SK-N-SH treated with all-trans-retinoic acid at 6 μM for 48 hours (cell line): ENCODE results near the gene ENC1.
"Not testable (repeated sequence)": the region's sequence is repeated elsewhere in the genome, so short reads cannot be mapped to it uniquely, and the experiment has no call there.

Experiments
- ATAC-seq: fragments of 200-7000 bp; cut with Tn5 transposase; 3 replicates; pipeline ENCODE4 v1.9.1; 2020; ENCODE audit warnings: mild to moderate bottlenecking, moderate library complexity
- BACH2 ChIP-seq: fragments of 250-450 bp; sonication (Bioruptor Pico); IDR thresholded peaks from 2 replicates; pipeline ENCODE4 v1.9.0; 2021; ENCODE audit warnings: mild to moderate bottlenecking, borderline replicate concordance
- ESRRG ChIP-seq: fragments of 250-450 bp; sonication (Bioruptor Pico); IDR thresholded peaks from 2 replicates; pipeline ENCODE4 v1.6.1; 2021; ENCODE audit warnings: mild to moderate bottlenecking
- GLIS3 ChIP-seq: fragments of 250-450 bp; sonication (Bioruptor Pico); IDR thresholded peaks from 2 replicates; pipeline ENCODE4 v1.5.0; 2020; ENCODE audit warnings: mild to moderate bottlenecking, moderate library complexity
- ISL1 ChIP-seq: fragments of 250-450 bp; sonication (Bioruptor Pico); IDR thresholded peaks from 2 replicates; pipeline ENCODE4 v2.1.2; 2022; ENCODE audit warnings: mild to moderate bottlenecking, moderate library complexity
- PPARA ChIP-seq: fragments of 250-450 bp; sonication (Bioruptor Pico); IDR thresholded peaks from 2 replicates; pipeline ENCODE4 v1.5.0; 2020; ENCODE audit warnings: mild to moderate bottlenecking, borderline replicate concordance
- SNAI2 ChIP-seq: fragments of 250-450 bp; sonication (Bioruptor Pico); IDR thresholded peaks from 2 replicates; pipeline ENCODE4 v1.5.0; 2020; ENCODE audit warnings: mild to moderate bottlenecking, moderate library complexity
- TCF4 ChIP-seq: fragments of 250-450 bp; sonication (Bioruptor Pico); IDR thresholded peaks from 2 replicates; pipeline ENCODE4 v1.8.0; 2021; ENCODE audit warnings: mild to moderate bottlenecking, moderate library complexity, borderline replicate concordance
- TOX ChIP-seq: fragments of 250-450 bp; sonication (Bioruptor Pico); IDR thresholded peaks from 2 replicates; pipeline ENCODE4 v1.8.0; 2021; ENCODE audit warnings: mild to moderate bottlenecking, moderate library complexity, borderline replicate concordance
- ZC3H10 ChIP-seq: fragments of 250-450 bp; sonication (Bioruptor Pico); IDR thresholded peaks from 2 replicates; pipeline ENCODE4 v1.5.1; 2021; ENCODE audit warnings: mild to moderate bottlenecking, moderate library complexity
- ZFP3 ChIP-seq: fragments of 250-450 bp; sonication (Bioruptor Pico); IDR thresholded peaks from 2 replicates; pipeline ENCODE4 v1.5.0; 2020; ENCODE audit warnings: mild to moderate bottlenecking, moderate library complexity
- ZFP30 ChIP-seq: fragments of 450-650 bp; formaldehyde crosslinking; IDR thresholded peaks from 2 replicates; pipeline ENCODE4 v1.5.0; 2022; ENCODE audit warnings: mild to moderate bottlenecking, moderate library complexity
- ZNF565 ChIP-seq: fragments of 450-650 bp; formaldehyde crosslinking; conservative IDR thresholded peaks from 2 replicates; pipeline ENCODE4 v1.5.0; 2020; ENCODE audit warnings: low read depth, mild to moderate bottlenecking, moderate library complexity
- TF ChIP-seq, protein P1 (sequence below): fragments of 250-450 bp; sonication (Bioruptor Pico); IDR thresholded peaks from 2 replicates; pipeline ENCODE4 v1.8.0; 2020; ENCODE audit warnings: mild to moderate bottlenecking, moderate library complexity, borderline replicate concordance
- TF ChIP-seq, protein P2 (sequence below): fragments of 250-450 bp; sonication (Bioruptor Pico); IDR thresholded peaks from 2 replicates; pipeline ENCODE4 v1.5.0; 2020; ENCODE audit warnings: mild to moderate bottlenecking, moderate library complexity
- TF ChIP-seq, protein P3 (sequence below): fragments of 250-450 bp; sonication (Bioruptor Pico); IDR thresholded peaks from 2 replicates; pipeline ENCODE4 v1.5.1; 2021; ENCODE audit warnings: mild to moderate bottlenecking, moderate library complexity

The ENC1 gene

DNA sequence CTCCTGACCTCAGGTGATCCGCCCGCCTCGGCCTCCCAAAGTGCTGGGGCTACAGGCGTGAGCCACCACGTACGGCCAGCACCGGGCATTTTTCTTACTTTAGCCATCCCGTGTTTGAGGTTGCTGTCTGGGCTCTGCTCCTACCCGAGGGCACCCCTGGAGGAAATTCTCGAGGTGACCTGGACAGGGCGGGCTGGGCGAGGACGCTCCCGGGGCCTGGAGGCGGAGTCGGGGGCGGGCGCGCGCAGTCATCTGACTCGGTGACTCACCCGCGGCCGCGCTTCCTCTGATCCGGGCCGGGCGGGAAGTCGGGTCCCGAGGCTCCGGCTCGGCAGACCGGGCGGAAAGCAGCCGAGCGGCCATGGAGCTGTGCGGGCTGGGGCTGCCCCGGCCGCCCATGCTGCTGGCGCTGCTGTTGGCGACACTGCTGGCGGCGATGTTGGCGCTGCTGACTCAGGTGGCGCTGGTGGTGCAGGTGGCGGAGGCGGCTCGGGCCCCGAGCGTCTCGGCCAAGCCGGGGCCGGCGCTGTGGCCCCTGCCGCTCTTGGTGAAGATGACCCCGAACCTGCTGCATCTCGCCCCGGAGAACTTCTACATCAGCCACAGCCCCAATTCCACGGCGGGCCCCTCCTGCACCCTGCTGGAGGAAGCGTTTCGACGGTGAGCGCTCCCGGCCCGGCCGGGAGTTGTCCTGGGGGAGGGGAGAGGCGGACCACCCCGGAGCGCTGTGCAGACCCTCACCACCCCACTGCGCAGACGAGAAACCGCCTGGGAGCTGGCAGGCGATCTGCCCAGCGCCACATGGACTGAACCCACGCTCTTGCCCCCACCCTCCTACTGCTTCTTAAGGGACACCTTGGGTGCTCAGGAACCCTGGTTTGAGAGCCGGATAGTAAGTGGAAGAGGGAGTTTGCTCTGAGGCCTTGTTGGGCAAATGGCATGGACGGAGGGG is 44.6 kb upstream of the ENC1 start, which contains the start of gene HEXB:
HEXB (plus strand) TSS at position 334 of the 952 bp plus-strand sequence; CDS start at position 362, 28 bp downstream.
- TF ChIP-seq ESRRG (no peak), TCF4 (CRISPR knock-in tag) (no peak), ZC3H10 (CRISPR knock-in tag) (no peak), SNAI2 (no peak), ISL1 (no peak), ZFP3 (CRISPR knock-in tag) (peak; percentile 89)
- TF ChIP-seq, protein P1, sequence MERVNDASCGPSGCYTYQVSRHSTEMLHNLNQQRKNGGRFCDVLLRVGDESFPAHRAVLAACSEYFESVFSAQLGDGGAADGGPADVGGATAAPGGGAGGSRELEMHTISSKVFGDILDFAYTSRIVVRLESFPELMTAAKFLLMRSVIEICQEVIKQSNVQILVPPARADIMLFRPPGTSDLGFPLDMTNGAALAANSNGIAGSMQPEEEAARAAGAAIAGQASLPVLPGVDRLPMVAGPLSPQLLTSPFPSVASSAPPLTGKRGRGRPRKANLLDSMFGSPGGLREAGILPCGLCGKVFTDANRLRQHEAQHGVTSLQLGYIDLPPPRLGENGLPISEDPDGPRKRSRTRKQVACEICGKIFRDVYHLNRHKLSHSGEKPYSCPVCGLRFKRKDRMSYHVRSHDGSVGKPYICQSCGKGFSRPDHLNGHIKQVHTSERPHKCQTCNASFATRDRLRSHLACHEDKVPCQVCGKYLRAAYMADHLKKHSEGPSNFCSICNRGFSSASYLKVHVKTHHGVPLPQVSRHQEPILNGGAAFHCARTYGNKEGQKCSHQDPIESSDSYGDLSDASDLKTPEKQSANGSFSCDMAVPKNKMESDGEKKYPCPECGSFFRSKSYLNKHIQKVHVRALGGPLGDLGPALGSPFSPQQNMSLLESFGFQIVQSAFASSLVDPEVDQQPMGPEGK (CRISPR knock-in tag): no peak
- TF ChIP-seq, protein P2, sequence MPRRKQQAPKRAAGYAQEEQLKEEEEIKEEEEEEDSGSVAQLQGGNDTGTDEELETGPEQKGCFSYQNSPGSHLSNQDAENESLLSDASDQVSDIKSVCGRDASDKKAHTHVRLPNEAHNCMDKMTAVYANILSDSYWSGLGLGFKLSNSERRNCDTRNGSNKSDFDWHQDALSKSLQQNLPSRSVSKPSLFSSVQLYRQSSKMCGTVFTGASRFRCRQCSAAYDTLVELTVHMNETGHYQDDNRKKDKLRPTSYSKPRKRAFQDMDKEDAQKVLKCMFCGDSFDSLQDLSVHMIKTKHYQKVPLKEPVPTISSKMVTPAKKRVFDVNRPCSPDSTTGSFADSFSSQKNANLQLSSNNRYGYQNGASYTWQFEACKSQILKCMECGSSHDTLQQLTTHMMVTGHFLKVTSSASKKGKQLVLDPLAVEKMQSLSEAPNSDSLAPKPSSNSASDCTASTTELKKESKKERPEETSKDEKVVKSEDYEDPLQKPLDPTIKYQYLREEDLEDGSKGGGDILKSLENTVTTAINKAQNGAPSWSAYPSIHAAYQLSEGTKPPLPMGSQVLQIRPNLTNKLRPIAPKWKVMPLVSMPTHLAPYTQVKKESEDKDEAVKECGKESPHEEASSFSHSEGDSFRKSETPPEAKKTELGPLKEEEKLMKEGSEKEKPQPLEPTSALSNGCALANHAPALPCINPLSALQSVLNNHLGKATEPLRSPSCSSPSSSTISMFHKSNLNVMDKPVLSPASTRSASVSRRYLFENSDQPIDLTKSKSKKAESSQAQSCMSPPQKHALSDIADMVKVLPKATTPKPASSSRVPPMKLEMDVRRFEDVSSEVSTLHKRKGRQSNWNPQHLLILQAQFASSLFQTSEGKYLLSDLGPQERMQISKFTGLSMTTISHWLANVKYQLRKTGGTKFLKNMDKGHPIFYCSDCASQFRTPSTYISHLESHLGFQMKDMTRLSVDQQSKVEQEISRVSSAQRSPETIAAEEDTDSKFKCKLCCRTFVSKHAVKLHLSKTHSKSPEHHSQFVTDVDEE (CRISPR knock-in tag): 0 out of 2 replicates have a peak, but pooled peaks have one; percentile 45
- ATAC-seq: peak; percentile 97

DNA sequence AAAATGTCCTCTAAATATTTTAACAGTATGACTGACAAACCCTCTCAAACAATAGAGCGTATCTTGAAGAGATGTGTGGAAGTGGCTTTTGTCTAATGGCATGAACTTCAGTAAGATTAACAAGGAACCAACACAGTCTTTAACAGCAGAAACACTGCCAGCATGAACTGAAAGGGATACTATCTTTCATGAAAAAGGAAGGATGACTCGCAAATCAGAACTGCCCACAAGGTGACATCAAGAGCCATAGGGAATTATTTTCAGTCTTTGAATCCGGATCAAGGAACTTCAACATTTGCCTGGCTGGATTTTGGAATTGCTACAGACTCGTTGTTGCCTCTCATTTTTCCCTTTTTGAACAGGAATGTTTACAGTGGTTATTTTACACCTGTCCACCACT is 39.4 kb upstream of the ENC1 start:
- ATAC-seq: peak; percentile 56

DNA sequence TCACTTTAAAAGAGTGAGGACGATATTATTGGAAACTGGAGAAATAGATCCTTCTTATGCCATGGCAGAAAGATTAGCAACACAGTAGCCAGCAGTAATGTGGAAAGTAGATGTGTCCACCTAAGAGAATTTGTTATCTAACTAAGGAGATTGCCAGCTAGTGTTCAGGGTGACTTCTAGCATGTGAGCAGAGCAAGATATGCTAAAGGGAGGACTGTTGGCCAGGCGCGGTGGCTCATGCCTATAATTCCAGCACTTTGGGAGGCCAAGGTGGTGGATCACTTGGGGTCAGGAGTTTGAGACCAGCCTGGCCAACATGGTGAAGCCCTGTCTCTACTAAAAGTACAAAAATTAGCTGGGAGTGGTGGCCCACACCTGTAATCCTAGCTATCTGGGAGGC is 38.8 kb upstream of the ENC1 start:
- ATAC-seq: not testable (repeated sequence)

More for the DNA sequence above, 39.4 kb upstream of the ENC1 start:
- TF ChIP-seq ZFP30 (CRISPR knock-in tag) (no peak), TCF4 (CRISPR knock-in tag) (no peak), PPARA (CRISPR knock-in tag) (no peak), SNAI2 (no peak), ZNF565 (CRISPR knock-in tag) (no peak), ZFP3 (CRISPR knock-in tag) (no peak), ZC3H10 (CRISPR knock-in tag) (no peak)
- TF ChIP-seq, protein P3, sequence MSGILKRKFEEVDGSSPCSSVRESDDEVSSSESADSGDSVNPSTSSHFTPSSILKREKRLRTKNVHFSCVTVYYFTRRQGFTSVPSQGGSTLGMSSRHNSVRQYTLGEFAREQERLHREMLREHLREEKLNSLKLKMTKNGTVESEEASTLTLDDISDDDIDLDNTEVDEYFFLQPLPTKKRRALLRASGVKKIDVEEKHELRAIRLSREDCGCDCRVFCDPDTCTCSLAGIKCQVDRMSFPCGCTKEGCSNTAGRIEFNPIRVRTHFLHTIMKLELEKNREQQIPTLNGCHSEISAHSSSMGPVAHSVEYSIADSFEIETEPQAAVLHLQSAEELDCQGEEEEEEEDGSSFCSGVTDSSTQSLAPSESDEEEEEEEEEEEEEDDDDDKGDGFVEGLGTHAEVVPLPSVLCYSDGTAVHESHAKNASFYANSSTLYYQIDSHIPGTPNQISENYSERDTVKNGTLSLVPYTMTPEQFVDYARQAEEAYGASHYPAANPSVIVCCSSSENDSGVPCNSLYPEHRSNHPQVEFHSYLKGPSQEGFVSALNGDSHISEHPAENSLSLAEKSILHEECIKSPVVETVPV: no peak

DNA sequence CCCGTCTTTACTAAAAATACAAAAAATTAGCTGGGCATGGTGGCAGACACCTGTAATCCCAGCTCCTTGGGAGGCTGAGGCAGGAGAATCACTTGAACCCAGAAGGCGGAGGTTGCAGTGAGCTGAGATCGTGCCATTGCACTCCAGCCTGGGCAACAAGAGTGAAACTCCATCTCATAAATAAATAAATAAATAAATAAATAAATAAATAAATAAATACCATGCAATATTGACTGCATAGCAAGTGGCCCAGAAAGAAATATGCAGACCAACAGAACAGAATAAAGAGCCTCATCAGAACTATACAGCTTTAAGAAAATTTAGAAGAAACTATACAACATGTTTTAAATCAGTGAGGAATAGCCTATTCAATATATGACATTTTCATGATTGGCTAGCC is 37.6 kb upstream of the ENC1 start:
- not testable (repeated sequence) for ATAC-seq

DNA sequence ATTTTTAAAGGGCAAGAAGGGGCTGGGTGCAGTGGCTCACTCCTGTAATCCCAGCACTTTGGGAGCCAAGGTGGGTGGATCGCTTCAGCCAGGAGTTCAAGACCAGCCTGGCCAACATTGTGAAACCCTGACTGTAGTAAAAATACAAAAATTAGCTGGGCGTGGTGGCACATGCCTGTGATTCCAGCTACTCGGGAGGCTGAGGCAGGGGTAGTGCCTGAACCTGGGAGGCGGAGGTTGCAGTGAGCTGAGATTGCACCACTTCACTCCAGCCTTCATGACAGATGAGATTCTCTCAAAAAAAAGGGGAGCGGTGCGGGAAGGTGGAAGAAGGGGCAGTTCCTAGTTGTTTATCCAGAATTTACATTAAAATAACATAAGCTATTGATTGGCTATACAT is 35.9 kb upstream of the ENC1 start:
- ATAC-seq: not testable (repeated sequence)

DNA sequence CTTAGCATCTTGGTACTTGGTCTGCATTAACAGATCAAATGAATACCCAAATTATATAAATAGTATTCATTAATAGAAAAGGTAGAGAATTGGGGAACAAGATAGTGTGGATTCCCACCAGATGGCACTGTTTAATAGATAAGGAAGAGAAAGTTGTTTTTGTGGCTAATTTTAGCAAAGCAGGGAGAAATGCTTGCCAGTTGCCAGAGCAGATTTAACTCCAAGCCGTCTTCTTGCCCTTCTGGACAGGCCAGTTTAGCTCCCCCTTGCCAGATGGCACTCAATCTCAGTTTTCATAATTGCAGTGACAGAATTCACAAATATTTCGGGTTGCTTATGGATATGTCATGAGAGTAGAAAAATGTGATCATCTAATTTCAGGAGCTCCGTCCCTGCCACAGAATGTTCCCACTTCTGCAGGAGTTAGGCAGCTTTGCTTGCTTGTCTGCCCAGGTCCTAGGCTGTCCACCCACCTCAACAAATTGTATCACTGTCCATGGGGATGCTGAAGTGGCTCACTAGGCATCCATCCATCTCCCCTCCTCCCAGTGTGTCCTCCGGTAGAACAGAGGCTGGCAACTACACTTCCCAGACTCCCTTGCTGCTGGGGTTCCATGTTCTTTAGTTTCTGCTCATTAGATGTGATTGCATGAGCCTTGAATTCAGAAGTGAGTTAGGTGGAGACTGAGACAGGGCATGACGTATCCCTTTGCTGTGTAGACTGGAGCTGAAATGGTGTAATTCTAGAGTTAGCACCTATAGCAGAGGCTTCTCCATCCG is 32.7 kb upstream of the ENC1 start:
- no peak for TF ChIP-seq ZNF565 (CRISPR knock-in tag)
- no peak for TF ChIP-seq ZC3H10 (CRISPR knock-in tag)
- ATAC-seq: peak; percentile 89

DNA sequence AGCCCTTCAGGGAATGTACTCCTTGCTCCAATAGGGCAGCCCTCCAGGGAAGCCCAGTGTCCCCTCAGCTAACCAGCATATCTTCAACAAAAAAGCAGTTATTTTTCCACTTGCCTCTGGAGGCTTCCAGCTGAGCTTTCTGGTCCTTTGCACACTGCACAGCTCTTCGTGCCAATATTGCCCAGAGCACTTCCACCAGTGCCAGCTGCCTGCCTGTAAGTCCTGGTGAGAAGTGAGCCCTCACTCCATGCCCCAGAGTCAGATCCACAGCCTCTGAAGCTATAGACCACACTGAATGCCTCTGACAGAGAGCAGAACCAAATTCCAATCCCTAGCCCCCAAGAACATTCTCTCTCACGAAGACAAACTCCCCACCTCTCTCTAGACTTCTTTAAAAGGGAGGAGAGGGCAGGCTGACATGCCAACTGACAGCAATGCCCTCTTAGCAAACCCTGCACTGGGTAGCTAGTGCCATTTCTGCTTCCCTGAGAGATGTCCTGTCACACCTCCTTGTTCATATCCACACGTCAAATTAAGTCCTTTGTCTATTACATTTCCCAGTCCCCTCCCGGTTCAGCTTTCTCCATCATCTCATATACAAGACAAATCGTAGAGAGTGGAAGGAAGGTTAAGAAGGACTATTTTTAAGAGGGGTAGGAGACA is 31.8 kb upstream of the ENC1 start:
- ATAC-seq: no peak; the same call in 2 of the 3 replicates
- TF ChIP-seq ISL1 (no peak), ZC3H10 (CRISPR knock-in tag) (no peak), TOX (CRISPR knock-in tag) (no peak), ZFP30 (CRISPR knock-in tag) (no peak), BACH2 (CRISPR knock-in tag) (no peak), GLIS3 (no peak)
- TF ChIP-seq, protein P3: no peak
- TF ChIP-seq, protein P1 (CRISPR knock-in tag): no peak
